HepG2 (cell line): ENCODE measurements around the gene GGTA1. TPM values are rescaled to one million over a fixed set of nuclear protein-coding genes. Genes with fewer than 3 reads are reported as not detected.

Experiments
- ATAC-seq: fragments of 200-7000 bp; cut with Tn5 transposase; 3 replicates; pipeline ENCODE4 v1.9.1; 2020; ENCODE audit warnings: mild to moderate bottlenecking, moderate library complexity
- BruUV-seq: library from RNA; stranded (reverse); fragments of 400-500 nt; replicated peaks from 2 replicates; lab custom pipeline; 2021; lab: Mats Ljungman, UMichigan
- CTCF ChIA-PET: fragments of 300-600 bp; formaldehyde crosslinking; extraction: SDS; loops from one replicate; lab custom pipeline; 2021; ENCODE audit warnings: low total read pairs, inconsistent platforms, low intra/inter-chr PET ratio; lab: Yijun Ruan, JAX
- POLR2A ChIA-PET: fragments of 350-600 bp; sonication (Branson Sonifier 250); formaldehyde crosslinking; loops from one replicate; lab custom pipeline; 2020; ENCODE audit warnings: antibody characterized with exemption, inconsistent platforms; lab: Yijun Ruan, JAX
- DNase-seq: peaks from one replicate; pipeline ENCODE4 v3.0.0-alpha.2; 2015; ENCODE audit warnings: low spot score
- FAIRE-seq: peaks from 3 replicates; lab custom pipeline; 2011; peaks lifted over from hg19 to GRCh38; lab: Jason Lieb, UNC
- H2AFZ ChIP-seq: one replicate; pipeline ENCODE4 v1.6.1; 2011; ENCODE audit warnings: low read length, inconsistent platforms
- H3K27ac ChIP-seq: fragments of 300-600 bp; 3 replicates; pipeline ENCODE4 v1.8.0; 2011; ENCODE audit warnings: mixed run types, mild to moderate bottlenecking, mixed read lengths, low read length, inconsistent platforms; ENCODE audit not compliant: insufficient read depth; ENCODE audit errors: extremely low read length
- H3K27me3 ChIP-seq, 2 experiments: fragments of 200-600 bp in 1 of 2; 2 replicates in 1 of 2; 3 replicates in 1 of 2; pipeline versions ENCODE4 v1.6.0 to v1.8.0; 2011; ENCODE audit warnings: low read length in 2 of 2, mild to moderate bottlenecking in 2 of 2, moderate library complexity in 2 of 2, inconsistent platforms in 1 of 2; ENCODE audit not compliant: insufficient read depth in 2 of 2, control insufficient read depth in 1 of 2
- H3K36me3 ChIP-seq, 2 experiments: fragments of 200-600 bp in 1 of 2; replicated peaks in 1 of 2; 2 replicates in 1 of 2; 3 replicates in 1 of 2; pipeline versions ENCODE4 v1.5.1 to v1.8.0; 2011; ENCODE audit warnings: low read length in 2 of 2, inconsistent platforms in 1 of 2; ENCODE audit not compliant: insufficient read depth in 2 of 2, control insufficient read depth in 1 of 2
- H3K4me1 ChIP-seq: 2 replicates; pipeline ENCODE4 v1.5.1; 2012; ENCODE audit warnings: low read length, inconsistent platforms; ENCODE audit not compliant: insufficient read depth
- H3K4me2 ChIP-seq: 2 replicates; pipeline ENCODE4 v1.6.0; 2011; ENCODE audit warnings: low read depth, low read length, inconsistent platforms
- H3K4me3 ChIP-seq, 3 experiments: fragments of 200-600 bp in 1 of 3; sonication (generic), shearing (Covaris generic) in 1 of 3; replicated peaks in 1 of 3; 2 replicates each; pipeline ENCODE4 v1.5.1; 2011 to 2016; ENCODE audit warnings: low read length in 3 of 3, inconsistent platforms in 2 of 3, low read depth in 2 of 3, mild to moderate bottlenecking in 2 of 3, control low read depth in 1 of 3, mixed read lengths in 1 of 3; ENCODE audit not compliant: insufficient read depth in 1 of 3
- H3K79me2 ChIP-seq: one replicate; pipeline ENCODE4 v1.6.1; 2011; ENCODE audit warnings: low read length, inconsistent platforms; ENCODE audit not compliant: insufficient read depth
- H3K9ac ChIP-seq: 2 replicates; pipeline ENCODE4 v1.6.0; 2011; ENCODE audit warnings: mild to moderate bottlenecking, low read depth, low read length, inconsistent platforms; ENCODE audit not compliant: insufficient read depth
- H3K9me3 ChIP-seq: 2 replicates; pipeline ENCODE4 v1.5.1; 2012; ENCODE audit warnings: mild to moderate bottlenecking, low read length
- H4K20me1 ChIP-seq: 2 replicates; pipeline ENCODE4 v1.6.0; 2011; ENCODE audit warnings: inconsistent platforms, mild to moderate bottlenecking, low read length, moderate library complexity; ENCODE audit not compliant: insufficient read depth
- BRCA1 ChIP-seq: sonication (generic); formaldehyde crosslinking; IDR thresholded peaks from 2 replicates; pipeline ENCODE4 v1.4.0; 2020; ENCODE audit warnings: missing genetic modification reagents
- CBX1 ChIP-seq: IDR thresholded peaks from one replicate; pipeline ENCODE4 v1.6.1; 2016; ENCODE audit warnings: antibody characterized with exemption, low read depth
- JUNB ChIP-seq: sonication (generic); formaldehyde crosslinking; IDR thresholded peaks from 2 replicates; pipeline ENCODE4 v1.8.0; 2022; ENCODE audit warnings: missing genetic modification reagents, mild to moderate bottlenecking, borderline replicate concordance
- KDM2A ChIP-seq: sonication (generic); formaldehyde crosslinking; IDR thresholded peaks from 2 replicates; pipeline ENCODE4 v1.4.0; 2020; ENCODE audit warnings: low read depth, missing genetic modification reagents, borderline replicate concordance
- MAZ ChIP-seq, 2 experiments: sonication (generic) in 1 of 2; formaldehyde crosslinking in 1 of 2; IDR thresholded peaks; 2 replicates each; pipeline versions ENCODE4 v1.5.0 to v1.6.1; 2012 to 2020; ENCODE audit warnings: low read depth in 2 of 2, mild to moderate bottlenecking in 2 of 2, borderline replicate concordance in 1 of 2, improper control_type of control experiment in 1 of 2, low read length in 1 of 2, missing genetic modification reagents in 1 of 2, moderate library complexity in 1 of 2
- MEIS1 ChIP-seq: sonication (generic); formaldehyde crosslinking; IDR thresholded peaks from 2 replicates; pipeline ENCODE4 v1.9.0; 2021; ENCODE audit warnings: mild to moderate bottlenecking, missing genetic modification reagents, moderate library complexity, borderline replicate concordance
- RBM22 ChIP-seq: fragments of 200-400 bp; formaldehyde crosslinking; optimal IDR thresholded peaks from 2 replicates; pipeline ENCODE3; 2017; ENCODE audit warnings: mild to moderate bottlenecking, low read length, moderate library complexity
- TAF15 ChIP-seq: fragments of 200-400 bp; formaldehyde crosslinking; IDR thresholded peaks from one replicate; pipeline ENCODE4 v1.6.1; 2018; ENCODE audit warnings: mild to moderate bottlenecking, low read depth, low read length; ENCODE audit not compliant: poor library complexity, severe bottlenecking
- YY1 ChIP-seq: IDR thresholded peaks from 2 replicates; pipeline ENCODE4 v1.6.1; 2011; ENCODE audit warnings: low read length, low read depth, moderate library complexity, mild to moderate bottlenecking; ENCODE audit not compliant: insufficient read depth, insufficient replicate concordance
- ZNF333 ChIP-seq: sonication (generic); formaldehyde crosslinking; IDR thresholded peaks from 2 replicates; pipeline ENCODE4 v1.4.0; 2020; ENCODE audit warnings: mild to moderate bottlenecking, missing genetic modification reagents, borderline replicate concordance
- ZNF354B ChIP-seq: sonication (generic); formaldehyde crosslinking; IDR thresholded peaks from 2 replicates; pipeline ENCODE4 v1.8.0; 2022; ENCODE audit warnings: mild to moderate bottlenecking, missing genetic modification reagents
- ZNF546 ChIP-seq: sonication (generic); formaldehyde crosslinking; conservative IDR thresholded peaks from 2 replicates; pipeline ENCODE4 v1.8.1; 2023; ENCODE audit warnings: mild to moderate bottlenecking, missing genetic modification reagents
- ZNF558 ChIP-seq: sonication (generic); formaldehyde crosslinking; IDR thresholded peaks from 2 replicates; pipeline ENCODE4 v1.9.0; 2022; ENCODE audit warnings: mild to moderate bottlenecking, missing genetic modification reagents, borderline replicate concordance
- ZNF567 ChIP-seq: sonication (generic); formaldehyde crosslinking; IDR thresholded peaks from 2 replicates; pipeline ENCODE4 v1.8.1; 2023; ENCODE audit warnings: mild to moderate bottlenecking, missing genetic modification reagents, borderline replicate concordance
- ZNF704 ChIP-seq: sonication (generic); formaldehyde crosslinking; IDR thresholded peaks from 2 replicates; pipeline ENCODE4 v1.8.1; 2023; ENCODE audit warnings: mild to moderate bottlenecking, inconsistent platforms, moderate library complexity, missing genetic modification reagents, borderline replicate concordance
- WGBS: methylation state at CpG from one replicate; pipeline ENCODE4 v1.1.6; 2017; ENCODE audit warnings: low lambda C conversion rate; 5-methylcytosine and 5-hydroxymethylcytosine counted together
- in situ Hi-C: cut with HindIII; loops from 2 replicates; pipeline ENCODE4 v1.10.0; 2017; ENCODE audit warnings: low pct_unique_long_range_greater_than_20kb; ENCODE audit not compliant: extremely low pct_ligation_motif_present
- intact Hi-C: fragments of 100-400 bp; cut with micrococcal nuclease; formaldehyde crosslinking; loops from one replicate; pipeline ENCODE4 v1.10.0; 2022; ENCODE audit not compliant: unreplicated experiment
- polyA plus RNA-seq, 8 experiments: library from polyadenylated mRNA; depleted of rRNA in 3 of 8; stranded (reverse) in 7 of 8; unstranded in 1 of 8; fragments of >200 nt; fragmentation: Illumina TruSeq in 4 of 8; extraction: Trizol in 4 of 8; gene quantifications; 2 replicates each; pipeline versions ENCODE4 v1.2.1 to v1.2.3, GENCODE V29; 2011 to 2016; ENCODE audit warnings: low read depth in 4 of 8, missing spikeins in 1 of 8, mixed read lengths in 1 of 8; ENCODE audit not compliant: insufficient read depth in 1 of 8
- total RNA-seq, 5 experiments: library from RNA; depleted of rRNA; stranded (reverse); fragments of >200 nt; fragmentation: Illumina TruSeq; extraction: Trizol; gene quantifications; 2 replicates each; pipeline ENCODE4 v1.2.3, GENCODE V29; 2016; ENCODE audit warnings: low read depth in 1 of 5
- TF ChIP-seq, protein P1 (sequence below): IDR thresholded peaks from 2 replicates; pipeline ENCODE4 v1.6.1; 2016
- TF ChIP-seq, protein P2 (sequence below): sonication (generic); formaldehyde crosslinking; IDR thresholded peaks from 2 replicates; pipeline ENCODE4 v1.4.0; 2020; ENCODE audit warnings: missing genetic modification reagents, borderline replicate concordance

GGTA1 gene
- total and polyA plus RNA-seq, 2 of the 13 experiments (the other 11 are each of a cell fraction or from before 2014, with no cell fraction given), result not detected

DNA sequence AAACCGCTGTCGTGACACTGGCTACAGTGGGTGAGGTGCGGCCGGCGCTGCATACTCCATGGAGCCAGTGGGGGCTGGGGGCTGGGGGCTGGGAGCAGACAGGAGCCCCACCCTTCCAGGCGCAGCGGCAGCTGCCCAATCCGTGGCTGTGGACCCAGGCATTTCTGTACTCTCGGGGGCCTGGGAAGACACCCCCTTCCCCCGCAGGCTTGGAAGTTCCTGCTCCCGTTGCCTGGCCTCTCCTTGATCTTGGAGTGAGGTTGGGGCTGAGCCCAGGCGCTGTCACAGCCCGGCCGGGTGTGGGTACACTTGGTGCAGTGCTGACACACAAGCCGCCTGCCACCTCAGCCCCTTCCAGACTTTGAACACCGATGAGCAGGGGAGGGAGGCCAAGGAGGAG, 27.7 kb upstream of the GGTA1 start:
- no peaks in the 10 kb centered on the region for H3K9me3 ChIP-seq
- H3K27me3 ChIP-seq, result peaks cover 0 to 21% of the 10 kb centered on the region in 2 experiments; a peak in 2 of 5 replicates
- H3K4me1 ChIP-seq, result no peaks in the 10 kb centered on the region
- no peak overlapping the region for H3K27ac ChIP-seq
- FAIRE-seq, result no peak
- H3K9ac ChIP-seq, result no peak overlapping the region
- H4K20me1 ChIP-seq, result no peaks in the 10 kb centered on the region
- H3K4me2 ChIP-seq, result no peak overlapping the region
- ChIA-PET CTCF (no interaction called here), POLR2A (no interaction called here)
- no peak overlapping the region for H2AFZ ChIP-seq
- intact Hi-C loops, result no loop called here
- no TSS peak for BruUV-seq
- no peak for DNase-seq
- no peaks in the 10 kb centered on the region for H3K79me2 ChIP-seq
- ATAC-seq, result no peak
- WGBS, result 20% methylated on average over 5 of the region's 16 CpGs
- H3K4me3 ChIP-seq, result no peak overlapping the region
- H3K36me3 ChIP-seq, result no peaks in the 10 kb centered on the region
- in situ Hi-C loops, result no loop called here
- TF ChIP-seq MAZ (IDR thresholded peaks at IDR 0.05; ENCODE audit: borderline replicate concordance, low read depth, low read length) (no peak), MAZ (CRISPR knock-in tag; IDR thresholded peaks at IDR 0.05; ENCODE audit: low read depth) (no peak), ZNF354B (CRISPR knock-in tag) (no peak), ZNF333 (CRISPR knock-in tag) (no peak), ZNF558 (CRISPR knock-in tag) (no peak), CBX1 (no peak), KDM2A (CRISPR knock-in tag) (no peak), TAF15 (no peak), ZNF567 (CRISPR knock-in tag) (no peak), ZNF546 (CRISPR knock-in tag) (no peak), JUNB (CRISPR knock-in tag) (no peak), YY1 (no peak), MEIS1 (CRISPR knock-in tag) (no peak), RBM22 (no peak), BRCA1 (CRISPR knock-in tag) (no peak), ZNF704 (CRISPR knock-in tag) (no peak)
- TF ChIP-seq, protein P1, sequence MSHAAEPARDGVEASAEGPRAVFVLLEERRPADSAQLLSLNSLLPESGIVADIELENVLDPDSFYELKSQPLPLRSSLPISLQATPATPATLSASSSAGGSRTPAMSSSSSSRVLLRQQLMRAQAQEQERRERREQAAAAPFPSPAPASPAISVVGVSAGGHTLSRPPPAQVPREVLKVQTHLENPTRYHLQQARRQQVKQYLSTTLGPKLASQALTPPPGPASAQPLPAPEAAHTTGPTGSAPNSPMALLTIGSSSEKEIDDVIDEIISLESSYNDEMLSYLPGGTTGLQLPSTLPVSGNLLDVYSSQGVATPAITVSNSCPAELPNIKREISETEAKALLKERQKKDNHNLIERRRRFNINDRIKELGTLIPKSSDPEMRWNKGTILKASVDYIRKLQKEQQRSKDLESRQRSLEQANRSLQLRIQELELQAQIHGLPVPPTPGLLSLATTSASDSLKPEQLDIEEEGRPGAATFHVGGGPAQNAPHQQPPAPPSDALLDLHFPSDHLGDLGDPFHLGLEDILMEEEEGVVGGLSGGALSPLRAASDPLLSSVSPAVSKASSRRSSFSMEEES, result no peak
- TF ChIP-seq, protein P2, sequence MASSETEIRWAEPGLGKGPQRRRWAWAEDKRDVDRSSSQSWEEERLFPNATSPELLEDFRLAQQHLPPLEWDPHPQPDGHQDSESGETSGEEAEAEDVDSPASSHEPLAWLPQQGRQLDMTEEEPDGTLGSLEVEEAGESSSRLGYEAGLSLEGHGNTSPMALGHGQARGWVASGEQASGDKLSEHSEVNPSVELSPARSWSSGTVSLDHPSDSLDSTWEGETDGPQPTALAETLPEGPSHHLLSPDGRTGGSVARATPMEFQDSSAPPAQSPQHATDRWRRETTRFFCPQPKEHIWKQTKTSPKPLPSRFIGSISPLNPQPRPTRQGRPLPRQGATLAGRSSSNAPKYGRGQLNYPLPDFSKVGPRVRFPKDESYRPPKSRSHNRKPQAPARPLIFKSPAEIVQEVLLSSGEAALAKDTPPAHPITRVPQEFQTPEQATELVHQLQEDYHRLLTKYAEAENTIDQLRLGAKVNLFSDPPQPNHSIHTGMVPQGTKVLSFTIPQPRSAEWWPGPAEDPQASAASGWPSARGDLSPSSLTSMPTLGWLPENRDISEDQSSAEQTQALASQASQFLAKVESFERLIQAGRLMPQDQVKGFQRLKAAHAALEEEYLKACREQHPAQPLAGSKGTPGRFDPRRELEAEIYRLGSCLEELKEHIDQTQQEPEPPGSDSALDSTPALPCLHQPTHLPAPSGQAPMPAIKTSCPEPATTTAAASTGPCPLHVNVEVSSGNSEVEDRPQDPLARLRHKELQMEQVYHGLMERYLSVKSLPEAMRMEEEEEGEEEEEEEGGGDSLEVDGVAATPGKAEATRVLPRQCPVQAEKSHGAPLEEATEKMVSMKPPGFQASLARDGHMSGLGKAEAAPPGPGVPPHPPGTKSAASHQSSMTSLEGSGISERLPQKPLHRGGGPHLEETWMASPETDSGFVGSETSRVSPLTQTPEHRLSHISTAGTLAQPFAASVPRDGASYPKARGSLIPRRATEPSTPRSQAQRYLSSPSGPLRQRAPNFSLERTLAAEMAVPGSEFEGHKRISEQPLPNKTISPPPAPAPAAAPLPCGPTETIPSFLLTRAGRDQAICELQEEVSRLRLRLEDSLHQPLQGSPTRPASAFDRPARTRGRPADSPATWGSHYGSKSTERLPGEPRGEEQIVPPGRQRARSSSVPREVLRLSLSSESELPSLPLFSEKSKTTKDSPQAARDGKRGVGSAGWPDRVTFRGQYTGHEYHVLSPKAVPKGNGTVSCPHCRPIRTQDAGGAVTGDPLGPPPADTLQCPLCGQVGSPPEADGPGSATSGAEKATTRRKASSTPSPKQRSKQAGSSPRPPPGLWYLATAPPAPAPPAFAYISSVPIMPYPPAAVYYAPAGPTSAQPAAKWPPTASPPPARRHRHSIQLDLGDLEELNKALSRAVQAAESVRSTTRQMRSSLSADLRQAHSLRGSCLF, result no peak
